Stimulated activated naive B cell treated with anti-CD40 and anti-IgM and Interleukin-4, amounts not matched to agents 10 μg/mL and 1 μg/mL and 100 μg/mL, for 72 hours (primary cell): ENCODE data around the gene TMX3.
A peak's percentile ranks its signal among the peaks of the same experiment; 100 is the strongest.

ENCODE experiments used
- ATAC-seq, 2 donors: fragments of 150-1000 bp; cut with Tn5 transposase; replicated peaks; 2 replicates each; pipeline ENCODE4 v1.10.0; 2021; ENCODE audit warnings: moderate library complexity in 1 of 2
- DNase-seq: peaks from one replicate; pipeline ENCODE4 v3.0.0; 2021
- H3K27ac Mint-ChIP-seq: one replicate; pipeline ENCODE4 v1.8.0; 2022; ENCODE audit warnings: mild to moderate bottlenecking, mixed read lengths
- H3K27me3 Mint-ChIP-seq, 2 donors: one replicate each; pipeline ENCODE4 v1.8.0; 2022; ENCODE audit warnings: mixed read lengths in 2 of 2
- H3K36me3 Mint-ChIP-seq, 2 donors: one replicate each; pipeline ENCODE4 v1.8.0; 2022; ENCODE audit warnings: mixed read lengths in 2 of 2, mild to moderate bottlenecking in 1 of 2
- H3K4me1 Mint-ChIP-seq, 2 donors: one replicate each; pipeline ENCODE4 v1.8.0; 2022; ENCODE audit warnings: mixed read lengths in 2 of 2, mild to moderate bottlenecking in 1 of 2
- H3K4me3 Mint-ChIP-seq, 2 donors: one replicate each; pipeline ENCODE4 v1.8.0; 2022; ENCODE audit warnings: mild to moderate bottlenecking in 2 of 2, mixed read lengths in 2 of 2, moderate library complexity in 1 of 2
- H3K9me3 Mint-ChIP-seq, 2 donors: one replicate each; pipeline ENCODE4 v1.8.0; 2022; ENCODE audit warnings: mixed read lengths in 2 of 2, mild to moderate bottlenecking in 1 of 2

Gene TMX3

GRCh38 chr18:68693091-68693815 lies 21.7 kb downstream of the TMX3 start:
- Mint-ChIP-seq H3K4me3 (no peak overlapping the region), H3K36me3 (peaks cover 39 to 41% of the 10 kb centered on the region in 2 donors), H3K27ac (no peak overlapping the region), H3K27me3 (no peaks in the 10 kb centered on the region), H3K9me3 (no peaks in the 10 kb centered on the region), H3K4me1 (no peaks in the 10 kb centered on the region)
- no peak for DNase-seq
- no peak for ATAC-seq

GRCh38 chr18:68679528-68679927 lies 35.4 kb downstream of the TMX3 start:
- no peak for DNase-seq
- Mint-ChIP-seq H3K4me3 (no peak overlapping the region), H3K27me3 (no peaks in the 10 kb centered on the region), H3K9me3 (no peaks in the 10 kb centered on the region), H3K4me1 (no peaks in the 10 kb centered on the region), H3K36me3 (peaks cover 16 to 27% of the 10 kb centered on the region in 2 donors), H3K27ac (no peak overlapping the region)
- no peak for ATAC-seq

GRCh38 chr18:68676913-68677312 lies 38.0 kb downstream of the TMX3 start:
- peaks cover 0 to 2% of the 10 kb centered on the region in 2 donors for H3K4me1 Mint-ChIP-seq
- peak; percentile 33 to 41 for ATAC-seq
- no peaks in the 10 kb centered on the region for H3K27me3 Mint-ChIP-seq
- no peak overlapping the region for H3K4me3 Mint-ChIP-seq
- H3K27ac Mint-ChIP-seq: no peak overlapping the region
- no peaks in the 10 kb centered on the region for H3K9me3 Mint-ChIP-seq
- peaks cover 19 to 31% of the 10 kb centered on the region in 2 donors for H3K36me3 Mint-ChIP-seq
- DNase-seq: no peak

- Mint-ChIP-seq H3K9me3 (no peaks in the 10 kb centered on the region), H3K36me3 (peaks cover 2 to 5% of the 10 kb centered on the region in 2 donors), H3K4me1 (peaks cover 3 to 10% of the 10 kb centered on the region in 2 donors), H3K4me3 (no peak overlapping the region), H3K27me3 (no peaks in the 10 kb centered on the region), H3K27ac (no peak overlapping the region)
- ATAC-seq: no peak
- no peak for DNase-seq
Observed at GRCh38 chr18:68667121-68667520, 47.8 kb downstream of the TMX3 start.

GRCh38 chr18:68666381-68666780 lies 48.5 kb downstream of the TMX3 start:
- ATAC-seq: no peak
- H3K27ac Mint-ChIP-seq: no peak overlapping the region

GRCh38 chr18:68665628-68666027 lies 49.3 kb downstream of the TMX3 start:
- H3K36me3 Mint-ChIP-seq: peaks cover 2 to 5% of the 10 kb centered on the region in 2 donors
- no peaks in the 10 kb centered on the region for H3K9me3 Mint-ChIP-seq
- H3K27ac Mint-ChIP-seq: no peak overlapping the region
- peaks cover 3 to 10% of the 10 kb centered on the region in 2 donors for H3K4me1 Mint-ChIP-seq
- peaks cover 0 to 1% of the 10 kb centered on the region in 2 donors for H3K27me3 Mint-ChIP-seq
- DNase-seq (no peak), ATAC-seq (peak; percentile 80 to 85)
- H3K4me3 Mint-ChIP-seq: no peak overlapping the region

More at GRCh38 chr18:68666381-68666780, 48.5 kb downstream of the TMX3 start:
- H3K36me3 Mint-ChIP-seq: peaks cover 2 to 5% of the 10 kb centered on the region in 2 donors
- DNase-seq: no peak
- H3K9me3 Mint-ChIP-seq: no peaks in the 10 kb centered on the region
- no peaks in the 10 kb centered on the region for H3K27me3 Mint-ChIP-seq
- H3K4me3 Mint-ChIP-seq: no peak overlapping the region
- peaks cover 3 to 10% of the 10 kb centered on the region in 2 donors for H3K4me1 Mint-ChIP-seq

GRCh38 chr18:68662754-68663153 lies 52.2 kb downstream of the TMX3 start:
- DNase-seq (no peak), ATAC-seq (no peak)
- Mint-ChIP-seq H3K9me3 (no peaks in the 10 kb centered on the region), H3K4me1 (peaks cover 3 to 10% of the 10 kb centered on the region in 2 donors), H3K27me3 (peaks cover 0 to 14% of the 10 kb centered on the region in 2 donors), H3K4me3 (no peak overlapping the region), H3K27ac (no peak overlapping the region), H3K36me3 (no peaks in the 10 kb centered on the region)

- ATAC-seq (no peak), DNase-seq (no peak)
- peaks cover 4 to 20% of the 10 kb centered on the region in 2 donors for H3K27me3 Mint-ChIP-seq
- no peaks in the 10 kb centered on the region for H3K9me3 Mint-ChIP-seq
- H3K36me3 Mint-ChIP-seq: no peaks in the 10 kb centered on the region
- H3K4me1 Mint-ChIP-seq: peaks cover 0 to 1% of the 10 kb centered on the region in 2 donors
- no peak overlapping the region for H3K27ac Mint-ChIP-seq
- no peak overlapping the region for H3K4me3 Mint-ChIP-seq
Observed at GRCh38 chr18:68660354-68661183, 54.3 kb downstream of the TMX3 start.

GRCh38 chr18:68648191-68648590 lies 66.7 kb downstream of the TMX3 start:
- no peaks in the 10 kb centered on the region for H3K36me3 Mint-ChIP-seq
- peaks cover 11 to 15% of the 10 kb centered on the region in 2 donors for H3K27me3 Mint-ChIP-seq

GRCh38 chr18:68642003-68642402 lies 72.9 kb downstream of the TMX3 start:
- no peaks in the 10 kb centered on the region for H3K4me1 Mint-ChIP-seq
- no peaks in the 10 kb centered on the region for H3K36me3 Mint-ChIP-seq
- peaks cover 14 to 37% of the 10 kb centered on the region in 2 donors for H3K27me3 Mint-ChIP-seq
- no peak for DNase-seq
- no peak for ATAC-seq
- peaks cover 0 to 2% of the 10 kb centered on the region in 2 donors for H3K9me3 Mint-ChIP-seq
- H3K27ac Mint-ChIP-seq: no peak overlapping the region
- no peak overlapping the region for H3K4me3 Mint-ChIP-seq

More at GRCh38 chr18:68648191-68648590, 66.7 kb downstream of the TMX3 start:
- Mint-ChIP-seq H3K4me1 (no peaks in the 10 kb centered on the region), H3K27ac (no peak overlapping the region), H3K4me3 (no peak overlapping the region), H3K9me3 (no peaks in the 10 kb centered on the region)
- no peak for ATAC-seq
- no peak for DNase-seq

GRCh38 chr18:68640861-68641260 lies 74.0 kb downstream of the TMX3 start:
- no peaks in the 10 kb centered on the region for H3K4me1 Mint-ChIP-seq

GRCh38 chr18:68638613-68639012 lies 76.3 kb downstream of the TMX3 start:
- DNase-seq (no peak), ATAC-seq (no peak)
- no peak overlapping the region for H3K4me3 Mint-ChIP-seq
- H3K9me3 Mint-ChIP-seq: peaks cover 0 to 3% of the 10 kb centered on the region in 2 donors
- H3K4me1 Mint-ChIP-seq: no peaks in the 10 kb centered on the region
- H3K27me3 Mint-ChIP-seq: peaks cover 8 to 29% of the 10 kb centered on the region in 2 donors
- no peaks in the 10 kb centered on the region for H3K36me3 Mint-ChIP-seq
- no peak overlapping the region for H3K27ac Mint-ChIP-seq

More at GRCh38 chr18:68640861-68641260, 74.0 kb downstream of the TMX3 start:
- H3K27me3 Mint-ChIP-seq: peaks cover 15 to 37% of the 10 kb centered on the region in 2 donors
- peaks cover 0 to 2% of the 10 kb centered on the region in 2 donors for H3K9me3 Mint-ChIP-seq
- ATAC-seq (no peak), DNase-seq (no peak)
- H3K36me3 Mint-ChIP-seq: no peaks in the 10 kb centered on the region
- no peak overlapping the region for H3K27ac Mint-ChIP-seq
- H3K4me3 Mint-ChIP-seq: no peak overlapping the region

- Mint-ChIP-seq H3K27me3 (peaks cover 0 to 7% of the 10 kb centered on the region in 2 donors), H3K27ac (no peak overlapping the region), H3K4me1 (no peaks in the 10 kb centered on the region), H3K9me3 (no peaks in the 10 kb centered on the region), H3K36me3 (no peaks in the 10 kb centered on the region), H3K4me3 (no peak overlapping the region)
- DNase-seq (no peak), ATAC-seq (no peak)
Observed at GRCh38 chr18:68627812-68628211, 87.1 kb downstream of the TMX3 start.
